ENCODE results near the gene LPP.

- TF ChIP-seq CTCF (conservative IDR thresholded peaks at IDR 0.05) (no peak), EZH2 (IDR thresholded peaks at IDR 0.05; ENCODE audit: low read depth) (no peak)
Measured at GRCh38 chr3:188298585-188298984, 144.6 kb downstream of the LPP start.

Measured in PC-9 (cell line).